ENCODE results near the gene MIPEP.

MIPEP gene

DNA sequence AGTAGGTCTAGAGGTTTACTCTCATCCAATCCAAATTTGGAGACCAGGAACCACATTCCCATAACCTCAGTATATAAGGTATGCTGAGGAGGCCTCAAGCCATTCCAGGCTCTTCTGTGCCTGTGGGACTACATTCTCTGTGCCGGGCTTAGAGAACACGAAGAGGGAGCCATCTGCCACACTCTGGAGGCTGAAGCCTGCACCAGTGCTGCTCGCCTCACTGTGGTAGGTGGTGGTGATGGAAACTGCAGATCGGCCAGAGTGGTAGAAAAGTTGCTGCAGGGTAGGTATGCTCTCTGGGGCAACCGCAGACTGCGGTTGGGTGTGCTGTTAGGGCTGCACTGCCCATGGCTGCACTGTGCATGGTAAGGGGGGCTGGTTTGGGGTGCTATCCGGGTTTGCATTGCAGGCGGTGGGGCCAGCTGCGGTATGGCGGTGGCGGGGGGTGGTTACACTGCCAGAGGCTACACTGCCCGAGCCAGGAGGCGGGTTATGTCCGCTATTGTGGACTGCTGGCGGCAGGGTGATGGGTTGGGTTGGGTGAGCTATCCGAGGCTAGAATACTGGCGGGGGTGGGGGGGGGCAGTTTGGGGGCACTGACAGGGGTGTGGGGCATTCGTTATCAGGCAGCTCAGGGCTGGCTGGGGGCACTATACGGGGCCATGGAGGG, 174.0 kb downstream of the MIPEP start:
- no peak for DNase-seq (ENCODE audit: low spot score)

DNA sequence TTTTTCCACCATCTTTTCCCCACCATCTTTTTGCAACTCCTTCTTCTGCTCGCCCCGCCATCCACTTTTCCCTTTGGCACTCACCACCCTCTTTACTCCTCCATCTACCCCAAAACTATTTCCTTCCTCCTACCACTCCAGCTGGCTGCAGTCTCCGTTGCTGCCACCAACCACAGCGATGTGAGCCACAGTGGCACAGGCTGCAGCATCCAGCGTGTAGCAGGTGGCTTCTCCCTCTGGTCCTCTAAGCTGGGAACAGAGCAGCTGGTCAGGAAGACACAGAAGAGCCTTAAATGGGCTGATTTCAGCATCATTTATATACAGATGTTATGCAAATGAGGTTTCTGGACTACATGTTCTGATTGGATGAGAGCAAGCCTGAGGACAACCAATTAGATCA, 174.5 kb downstream of the MIPEP start:
- DNase-seq (ENCODE audit: low spot score) = no peak

DNA sequence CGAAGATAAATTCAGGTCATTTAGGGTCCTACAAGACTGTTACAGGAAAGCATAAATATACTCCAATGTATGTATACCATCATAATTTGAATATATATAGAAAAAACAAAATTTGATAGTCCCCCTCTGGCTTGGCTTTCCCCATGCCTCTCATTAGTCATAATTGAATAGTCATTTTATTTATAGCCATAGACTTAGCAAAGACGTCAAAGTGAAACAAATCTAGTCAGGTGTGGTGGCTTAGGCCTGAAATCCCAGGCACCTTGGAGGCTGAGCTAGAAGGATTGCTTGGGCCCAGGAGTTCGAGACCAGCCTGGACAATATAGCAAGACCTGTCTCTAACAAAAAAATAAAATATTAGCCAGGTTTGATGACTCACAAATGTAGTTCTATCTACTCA, 177.8 kb downstream of the MIPEP start:
- DNase-seq (ENCODE audit: low spot score) = no peak

DNA sequence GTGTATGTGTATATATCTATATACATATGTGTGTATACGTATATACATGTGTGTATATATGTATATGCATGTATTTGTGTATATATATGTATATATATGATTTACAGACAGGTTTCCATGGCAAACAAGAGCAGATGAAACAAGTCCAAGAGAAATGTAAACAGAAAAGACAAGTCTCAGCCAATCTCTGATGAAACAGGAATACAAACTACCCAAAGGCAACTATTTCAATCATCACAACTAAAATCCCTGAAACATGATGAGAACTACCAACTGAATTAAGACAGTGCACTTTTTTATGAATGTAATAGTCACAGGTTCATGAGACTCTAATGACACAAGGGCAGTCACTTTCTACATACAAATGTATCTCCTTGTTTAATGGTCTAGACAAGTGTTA, 178.8 kb downstream of the MIPEP start:
- no peak for DNase-seq (ENCODE audit: low spot score)

DNA sequence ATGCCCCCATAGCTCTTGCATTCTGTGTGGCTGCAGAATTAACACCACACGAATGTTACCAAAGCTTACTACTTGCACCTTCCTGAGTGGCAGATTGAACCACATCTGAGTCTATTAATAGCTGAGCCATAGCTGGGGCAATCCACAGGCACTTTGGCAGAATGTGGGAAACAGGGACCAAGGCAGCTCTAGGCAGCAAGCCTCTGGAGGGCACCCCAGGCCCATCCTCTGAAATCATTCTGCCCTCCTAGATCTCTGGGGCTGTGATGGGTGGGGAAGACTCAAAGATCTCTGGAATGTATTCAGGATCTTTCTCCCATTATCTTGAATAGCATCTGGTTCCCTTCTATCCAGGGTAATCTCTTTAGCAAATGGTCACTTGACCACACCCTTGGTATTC, 179.7 kb downstream of the MIPEP start:
- no peak for DNase-seq (ENCODE audit: low spot score)

DNA sequence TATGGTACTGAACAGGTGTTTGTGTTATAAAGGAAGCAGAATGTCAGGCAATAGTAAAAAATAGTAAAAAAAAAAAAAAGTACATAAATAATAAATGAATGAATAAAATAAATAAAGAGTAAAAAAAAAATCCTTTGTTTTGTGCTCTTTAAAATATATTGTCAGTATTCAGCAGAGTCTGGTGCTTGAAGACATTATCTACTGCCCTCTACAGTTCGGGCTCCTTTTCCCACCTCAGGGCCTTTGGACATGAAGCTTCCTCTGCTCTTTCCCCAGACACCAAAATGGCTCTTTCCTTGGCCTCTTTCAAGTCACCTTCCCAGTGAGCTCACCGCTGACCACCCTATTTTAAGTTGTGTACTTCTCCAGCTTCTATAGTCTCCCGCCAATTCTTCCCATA, 181.5 kb downstream of the MIPEP start:
- no peak for DNase-seq (ENCODE audit: low spot score)

DNA sequence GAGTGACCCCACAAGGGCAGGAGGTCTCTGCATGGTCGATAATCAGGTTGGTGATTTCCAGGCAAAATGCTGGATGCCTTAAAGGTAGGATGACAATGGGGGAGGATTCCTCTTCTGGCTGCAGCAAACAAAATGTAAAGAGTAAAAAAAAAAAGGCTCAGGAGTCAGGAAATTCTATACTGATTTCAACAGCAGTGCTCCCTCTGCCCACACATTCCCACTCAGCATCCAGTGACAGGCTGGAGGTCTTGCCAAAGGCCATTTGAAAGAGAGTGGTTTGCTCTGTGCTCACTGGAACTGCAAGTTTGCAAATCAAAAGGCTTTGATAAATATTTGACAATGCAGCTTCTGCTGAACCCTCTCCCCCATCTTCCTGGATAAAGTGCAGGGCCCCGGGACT, 183.6 kb downstream of the MIPEP start:
- no peak for DNase-seq (ENCODE audit: low spot score)

DNA sequence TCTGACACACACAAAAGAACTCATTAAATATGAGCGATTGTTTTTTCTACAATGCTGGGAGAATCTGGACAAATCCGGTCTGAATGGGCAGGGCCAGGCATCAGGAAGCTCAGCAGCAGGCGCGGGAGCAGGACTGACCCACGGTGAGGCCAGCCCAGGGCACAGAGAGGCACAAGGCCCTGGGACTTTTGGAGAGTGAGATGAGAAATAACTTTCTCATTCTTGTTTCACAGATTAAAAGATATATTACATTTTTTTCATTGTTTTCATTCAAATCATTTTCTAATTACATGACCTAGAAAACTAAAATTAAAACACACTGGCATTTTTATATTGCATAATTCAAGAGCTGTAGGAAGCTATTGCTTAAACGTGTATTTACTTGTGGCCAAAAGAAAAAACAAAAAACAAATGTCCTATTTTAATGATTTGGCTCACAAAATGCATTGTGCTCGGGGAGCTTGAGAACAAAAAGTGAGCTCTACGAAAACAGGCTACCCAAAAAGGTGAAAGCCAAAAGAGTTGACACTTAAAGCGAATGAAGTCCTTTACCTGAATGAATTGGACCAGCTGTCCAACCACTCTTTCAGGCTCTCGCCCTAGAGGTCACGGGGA, 185.8 kb downstream of the MIPEP start:
- DNase-seq (ENCODE audit: low spot score) = no peak

DNA sequence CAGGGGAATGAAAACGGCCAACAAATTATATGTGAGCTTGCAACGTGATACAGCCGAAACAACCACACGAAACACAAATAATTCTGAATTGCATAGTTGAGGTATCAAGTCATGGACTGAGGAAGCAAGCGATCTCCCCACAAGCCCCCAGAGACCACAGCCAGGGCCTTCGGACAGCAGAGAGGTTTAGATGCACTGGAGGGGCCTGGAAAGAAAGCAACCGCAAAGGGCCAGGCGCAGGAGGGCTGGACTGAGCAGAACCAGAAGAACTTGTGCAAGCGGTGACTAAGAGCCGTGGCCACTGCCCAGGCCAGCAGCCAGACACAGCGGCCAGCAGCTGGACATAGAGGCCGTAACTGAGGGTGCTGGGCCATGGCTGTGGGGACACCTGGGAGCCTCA, 187.6 kb downstream of the MIPEP start:
- no peak for DNase-seq (ENCODE audit: low spot score)

DNA sequence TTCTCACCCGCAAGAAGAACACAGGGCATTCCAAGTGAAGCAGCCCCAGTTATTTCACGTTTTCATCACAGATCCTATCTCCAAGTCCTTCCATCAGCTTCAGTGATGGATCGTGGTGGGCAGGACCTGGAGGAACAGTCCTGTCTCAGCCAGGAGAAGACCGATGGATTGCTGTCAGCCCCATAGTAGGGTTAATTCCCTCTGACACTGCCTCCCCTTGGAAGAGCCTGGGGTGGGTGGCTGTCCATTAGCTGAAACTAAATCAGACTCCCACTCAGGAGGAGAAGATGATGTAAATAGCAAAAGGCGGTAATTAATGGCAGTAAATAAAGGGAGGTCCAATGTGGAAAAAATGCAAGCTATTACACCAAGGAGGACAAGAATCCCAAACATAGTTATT, 188.0 kb downstream of the MIPEP start:
- DNase-seq (ENCODE audit: low spot score) = no peak

DNA sequence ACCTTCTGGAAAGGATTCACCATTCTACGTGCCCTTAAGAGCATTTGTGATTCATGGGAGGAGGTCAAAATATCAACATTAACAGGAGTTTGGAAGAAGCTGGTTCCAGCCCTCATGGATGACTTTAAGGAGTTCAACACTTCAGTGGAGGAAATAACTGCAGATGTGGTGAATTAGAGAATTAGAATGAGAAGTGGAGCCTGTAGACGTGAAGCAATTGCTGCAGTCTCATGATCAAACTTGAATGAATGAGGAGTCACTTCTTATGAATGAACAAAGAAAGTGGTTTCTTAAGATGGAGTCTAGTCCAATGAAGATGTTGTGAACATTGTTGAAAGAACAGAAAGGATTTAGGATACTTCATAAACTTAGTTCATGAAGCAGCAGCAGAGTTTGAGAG, 189.9 kb downstream of the MIPEP start:
- DNase-seq (ENCODE audit: low spot score) = no peak

DNA sequence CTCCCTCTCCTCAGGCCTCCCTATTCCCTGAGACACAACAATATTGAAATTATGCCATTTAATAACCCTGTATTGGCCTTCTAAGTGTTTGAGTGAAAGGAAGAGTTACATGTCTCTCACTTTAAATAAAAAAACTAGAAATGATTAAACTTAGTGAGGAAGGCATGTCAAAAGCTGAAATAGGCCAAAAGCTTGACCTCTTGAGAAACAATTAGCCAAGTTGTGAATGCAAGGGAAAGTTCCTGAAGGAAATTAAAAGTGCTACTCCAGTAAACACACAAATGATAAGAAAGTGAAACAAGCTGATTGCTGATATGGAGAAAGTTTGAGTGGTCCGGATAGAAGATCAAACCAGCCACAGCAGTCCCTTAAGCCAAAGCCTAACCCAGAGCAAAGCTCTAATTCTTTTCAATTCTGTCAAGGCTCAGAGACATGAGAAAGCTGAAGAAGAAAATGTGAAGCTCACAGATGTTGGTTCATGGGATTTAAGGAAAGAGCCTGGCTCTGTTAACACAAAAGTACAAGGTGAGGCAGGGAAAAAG, 191.4 kb downstream of the MIPEP start:
- DNase-seq (ENCODE audit: low spot score) = no peak

DNA sequence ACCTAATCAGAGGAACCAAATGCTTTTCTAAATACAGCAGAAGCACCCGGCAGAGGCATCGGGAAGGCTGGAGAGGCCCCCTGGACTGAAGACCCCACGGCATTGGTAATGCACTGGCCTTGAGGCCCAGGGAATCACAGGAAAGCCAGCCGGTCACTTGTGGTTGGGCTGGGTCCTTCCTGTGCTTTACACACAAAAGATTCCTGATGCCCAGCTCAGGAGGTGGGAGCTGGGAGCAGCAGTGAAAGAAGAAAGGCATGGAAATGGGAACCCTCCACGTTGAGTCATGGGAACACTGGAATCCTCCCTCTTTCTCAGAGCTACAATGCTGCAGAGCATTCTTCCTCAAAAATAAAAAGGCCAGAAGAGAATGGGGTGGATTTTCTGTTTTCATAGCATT, 192.6 kb downstream of the MIPEP start:
- DNase-seq (ENCODE audit: low spot score) = no peak

DNA sequence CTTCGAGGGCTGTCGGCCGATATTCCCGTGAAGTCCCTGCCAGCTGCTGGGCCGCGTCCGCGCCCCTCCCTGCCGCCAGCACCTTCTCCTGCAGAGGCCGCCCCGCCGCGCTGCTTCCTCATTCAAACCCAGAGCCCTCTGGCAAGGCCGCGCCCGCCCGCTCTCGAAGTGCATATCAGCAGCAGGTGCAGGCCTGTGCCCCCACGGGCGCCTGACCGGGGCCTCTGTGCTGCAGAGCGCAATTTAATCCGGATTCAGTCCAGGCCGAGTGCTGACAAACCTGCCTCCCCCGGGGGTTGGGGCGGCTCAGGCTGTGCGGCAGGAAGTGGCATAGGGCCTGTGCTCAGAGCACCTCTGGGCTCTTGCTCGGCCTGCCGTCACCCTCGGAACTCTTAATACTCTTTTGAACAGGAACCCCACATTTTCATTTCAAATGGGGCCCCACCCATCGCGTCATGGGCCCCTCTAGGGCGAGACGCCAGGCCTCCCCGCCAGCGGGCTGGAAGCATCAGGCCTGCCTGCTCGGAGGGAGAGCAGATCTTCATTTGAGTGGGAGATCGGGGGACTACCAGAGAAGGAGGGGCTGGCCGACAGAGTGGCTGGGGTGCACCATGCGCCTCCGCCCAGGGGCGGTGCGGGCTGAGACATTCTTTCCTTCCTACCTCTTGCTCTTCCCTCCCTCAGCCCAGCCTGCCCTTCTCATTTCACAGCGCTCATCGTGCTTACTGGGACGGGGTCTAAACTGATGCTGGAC, 193.3 kb downstream of the MIPEP start:
- DNase-seq (ENCODE audit: low spot score) = no peak

DNA sequence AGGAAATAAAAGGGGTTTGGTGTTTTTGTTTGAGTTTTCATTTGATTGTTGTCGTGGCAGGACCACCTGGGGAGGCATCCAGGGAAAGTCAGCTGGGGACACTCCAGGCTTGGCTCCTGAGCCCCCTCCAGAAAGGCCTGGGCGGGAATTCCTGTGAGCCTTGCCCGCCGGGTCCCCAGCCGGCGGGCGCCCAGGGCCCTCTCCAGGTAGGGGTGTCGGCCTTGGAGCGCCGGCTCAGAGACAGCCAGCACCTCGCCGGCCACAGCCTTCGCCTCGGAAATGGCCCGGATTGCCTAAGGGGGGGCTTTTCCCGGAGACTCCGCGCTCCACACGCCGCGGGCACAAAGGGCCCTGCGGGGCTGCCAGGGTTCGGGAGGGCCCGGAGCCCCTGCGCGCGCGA, 194.0 kb downstream of the MIPEP start:
- no peak for DNase-seq (ENCODE audit: low spot score)

DNA sequence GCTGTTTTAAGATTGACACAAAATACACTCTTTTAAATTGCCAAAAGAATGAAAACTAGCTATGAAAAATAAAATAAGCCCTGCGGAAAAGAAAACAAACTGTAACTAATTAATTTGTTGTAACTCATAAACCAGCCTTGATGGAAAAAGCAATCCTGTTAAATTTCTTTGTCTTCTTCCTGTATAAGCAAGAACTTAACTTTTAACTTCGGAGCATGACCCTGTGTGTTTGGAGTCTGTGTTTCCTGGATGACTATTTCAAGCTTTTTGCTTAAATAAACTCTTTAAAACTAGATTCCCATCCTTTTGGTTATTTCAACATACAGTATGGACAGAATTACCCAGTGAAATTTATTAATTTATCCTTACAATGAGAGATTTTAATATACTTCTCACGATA, 196.4 kb downstream of the MIPEP start:
- no peak for DNase-seq (ENCODE audit: low spot score)

DNA sequence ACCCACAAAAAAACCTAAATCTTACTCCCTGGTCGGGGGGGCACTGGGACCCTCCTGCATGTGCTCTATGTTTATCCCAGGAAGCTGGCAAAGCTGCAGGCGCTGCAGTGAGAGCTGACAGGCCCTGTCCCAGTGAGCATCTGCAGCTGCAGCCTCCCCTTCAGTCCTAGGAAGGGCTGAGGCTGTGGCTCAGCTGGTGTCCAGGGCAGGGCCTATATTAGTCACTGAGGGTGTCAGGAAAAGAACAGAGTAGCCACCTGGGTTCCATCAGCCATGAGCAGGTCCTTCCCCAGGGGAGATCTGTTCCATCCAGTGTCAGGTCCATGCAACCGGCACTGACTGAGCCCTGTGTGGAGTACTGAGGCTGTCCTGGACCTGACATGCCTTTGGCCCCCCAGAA, 198.5 kb downstream of the MIPEP start:
- no peak for DNase-seq (ENCODE audit: low spot score)

DNA sequence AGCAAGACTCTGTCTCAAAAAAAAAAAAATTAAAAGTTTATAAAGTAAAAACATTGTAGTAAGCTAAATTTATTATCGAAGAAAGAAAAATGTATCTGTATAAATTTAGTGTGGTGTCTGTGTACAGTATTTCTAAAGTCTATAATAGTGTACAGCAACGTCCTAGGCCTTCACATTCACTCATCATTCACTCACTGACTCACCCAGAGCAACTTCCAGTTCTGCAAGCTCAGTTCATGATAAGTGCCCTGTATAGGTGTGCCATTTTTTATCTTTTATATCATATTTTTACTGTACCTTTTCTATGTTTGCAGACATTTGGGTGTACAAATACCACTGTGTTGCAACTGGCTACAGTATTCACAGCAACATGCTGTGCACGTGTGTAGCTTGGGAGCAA, 200.9 kb downstream of the MIPEP start:
- DNase-seq (ENCODE audit: low spot score) = no peak

DNA sequence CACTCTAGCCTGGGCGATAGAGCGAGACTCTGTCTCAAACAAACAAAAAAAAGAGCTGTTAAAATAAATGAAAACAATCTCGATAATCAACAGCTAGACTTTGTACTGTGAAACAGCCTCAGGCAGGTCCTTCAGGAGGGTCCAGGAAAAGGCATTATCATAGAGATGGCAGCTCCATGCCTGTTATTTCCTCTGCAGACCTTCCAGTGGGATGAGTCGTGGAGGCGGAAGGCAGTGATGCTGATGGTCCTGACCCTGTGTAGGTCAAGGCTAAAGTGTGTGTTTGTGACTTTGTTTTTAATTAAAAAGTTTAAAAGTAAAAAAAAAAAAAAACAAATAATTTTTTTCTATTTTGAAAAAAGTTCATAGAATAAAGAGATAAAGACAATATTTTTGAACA, 201.6 kb downstream of the MIPEP start:
- DNase-seq (ENCODE audit: low spot score) = no peak

DNA sequence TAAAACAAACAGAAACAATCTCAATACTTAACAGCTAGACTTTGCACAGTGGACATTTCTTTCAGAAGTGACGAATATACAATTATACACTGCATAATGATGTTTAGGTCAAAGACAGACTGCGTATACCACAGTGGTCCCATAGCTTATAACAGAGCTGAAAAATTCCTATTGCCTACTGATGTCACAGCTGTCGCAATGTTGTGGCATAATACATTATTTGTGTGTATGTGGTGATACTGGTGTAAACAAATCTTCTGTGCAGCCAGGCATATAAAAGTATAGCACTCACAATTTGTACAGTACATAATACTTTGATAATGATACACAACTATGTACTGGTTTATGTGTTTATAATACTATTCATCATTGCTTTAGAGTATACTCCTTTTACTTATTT, 202.3 kb downstream of the MIPEP start:
- DNase-seq (ENCODE audit: low spot score) = no peak

DNA sequence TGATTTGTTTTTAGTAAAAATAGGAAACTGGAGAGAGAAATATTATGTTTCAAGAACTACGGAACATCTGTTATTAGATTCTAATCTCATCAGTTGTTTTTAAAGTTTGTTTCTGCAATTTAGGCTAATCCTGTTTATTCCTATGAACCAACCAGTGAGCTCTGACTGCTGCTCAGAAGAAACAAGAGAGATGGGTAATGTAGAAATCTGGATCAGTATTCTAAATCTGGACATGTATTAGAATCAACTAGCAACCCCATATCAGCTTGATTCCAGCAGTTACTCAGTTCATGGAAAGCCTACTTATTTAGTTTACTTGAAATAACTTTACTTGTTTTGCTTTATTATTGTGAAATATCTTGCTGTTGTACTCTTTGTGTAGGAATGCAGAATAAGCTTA, 203.8 kb downstream of the MIPEP start:
- DNase-seq (ENCODE audit: low spot score) = no peak

DNA sequence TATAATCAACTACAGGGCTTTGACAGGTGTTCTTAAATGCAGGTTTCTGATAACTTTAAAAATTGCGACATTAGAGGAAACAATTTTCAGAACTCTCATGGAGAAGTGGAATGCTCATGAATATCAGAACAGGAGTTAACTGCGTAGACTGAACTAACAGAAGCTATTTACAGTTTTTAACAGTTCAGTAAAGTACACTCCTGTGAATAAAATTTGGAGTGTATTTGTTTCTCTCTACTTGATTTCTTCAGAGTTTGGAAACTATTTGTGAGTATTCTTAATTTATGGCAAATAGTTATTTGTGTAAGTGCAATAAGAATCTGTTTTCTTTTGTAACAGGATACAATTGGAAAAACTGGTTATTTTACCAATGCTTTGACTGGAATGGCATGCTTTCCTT, 204.6 kb downstream of the MIPEP start:
- no peak for DNase-seq (ENCODE audit: low spot score)

DNA sequence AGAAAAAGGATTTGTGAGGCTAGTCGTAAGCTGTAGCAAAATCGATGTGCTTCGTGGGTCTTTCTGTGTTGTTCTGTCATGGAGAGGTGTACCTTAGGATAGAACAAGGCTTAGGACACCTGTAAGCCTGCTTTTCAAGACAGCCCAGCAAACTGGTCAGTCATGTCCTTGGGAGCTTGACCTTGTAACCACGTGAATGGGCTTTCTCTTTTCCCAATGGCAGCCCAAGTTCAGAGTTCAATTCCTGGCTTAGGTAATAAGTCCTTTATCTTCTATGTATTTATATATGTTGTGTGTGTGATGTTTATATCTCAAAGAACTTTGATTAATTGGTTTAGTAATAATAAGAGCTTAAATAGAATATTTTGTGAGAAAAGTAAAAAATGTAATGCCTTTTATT, 206.1 kb downstream of the MIPEP start:
- DNase-seq (ENCODE audit: low spot score) = no peak
